Measurements from ENCODE around the gene ADAMTS17. TPM values are rescaled to one million over a fixed set of nuclear protein-coding genes. Genes with fewer than 3 reads are reported as not detected.
A peak's percentile ranks its signal among the peaks of the same experiment; 100 is the strongest.

The ADAMTS17 gene
- total RNA-seq, 1 donor from 2014 or later, result 6.2 TPM

GRCh38 chr15:99925661-99926461 lies 415.9 kb downstream of the ADAMTS17 start:
- peak; percentile 86 for DNase-seq

DNA sequence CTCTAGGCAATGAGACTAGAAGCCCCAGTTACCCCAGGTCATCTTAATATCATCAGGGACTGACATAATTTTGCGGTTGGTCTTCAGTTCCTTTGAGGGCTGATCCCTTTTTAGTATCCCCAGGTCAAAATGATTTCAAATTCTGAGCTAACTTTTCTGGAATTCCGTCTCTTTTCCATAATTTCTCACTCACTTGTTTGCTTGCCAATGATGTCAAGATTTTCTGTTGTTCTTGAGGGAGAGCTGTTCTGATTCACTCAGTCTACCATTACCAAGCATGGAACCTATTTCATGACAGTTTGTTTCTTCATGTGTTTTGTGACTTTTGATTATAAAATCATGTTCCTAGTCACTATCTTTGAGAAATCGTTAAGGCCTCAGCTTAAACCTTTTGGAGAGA lies 418.1 kb downstream of the ADAMTS17 start:
- Histone ChIP-seq H3K9me3 (no peaks in the 10 kb centered on the region), H3K4me1 (peaks cover 6% of the 10 kb centered on the region)
- intact Hi-C loops (cut with DNase I), result no loop called here

More at GRCh38 chr15:99925661-99926461, 415.9 kb downstream of the ADAMTS17 start:
- Histone ChIP-seq H3K4me1 (peaks cover 7% of the 10 kb centered on the region), H3K27me3 (no peaks in the 10 kb centered on the region), H3K4me3 (peak overlapping the region; percentile 51), H3K36me3 (no peaks in the 10 kb centered on the region), H3K9me3 (no peaks in the 10 kb centered on the region), H3K27ac (peak overlapping the region; percentile 56)
- peak; percentile 86 for ATAC-seq
- TF ChIP-seq CTCF (IDR thresholded peaks at IDR 0.05), result no peak
- intact Hi-C loops (cut with DNase I), result no loop called here

More for the DNA sequence above, 418.1 kb downstream of the ADAMTS17 start:
- Histone ChIP-seq H3K27ac (no peak overlapping the region), H3K4me3 (no peak overlapping the region), H3K27me3 (no peaks in the 10 kb centered on the region), H3K36me3 (no peaks in the 10 kb centered on the region)
- DNase-seq, result no peak
- ATAC-seq, result no peak
- TF ChIP-seq CTCF (IDR thresholded peaks at IDR 0.05), result no peak

Other genes starting within 250 kb of the ADAMTS17 start
- gene CERS3, start 187.0 kb upstream of the ADAMTS17 start, total RNA-seq, result not detected